GM23338 (cell line): Measurements from ENCODE around the gene ELMO3.

Experiments used
- CTCF ChIP-seq, 2 experiments: fragments of 200-600 bp in 1 of 2; sonication (generic) in 1 of 2; conservative IDR thresholded peaks; 2 replicates each; pipeline versions ENCODE4 v1.5.1 to v1.6.1; 2016 to 2017; ENCODE audit warnings: antibody characterized with exemption in 2 of 2, low read depth in 2 of 2, mild to moderate bottlenecking in 2 of 2, moderate library complexity in 1 of 2
- POLR2AphosphoS5 ChIP-seq: IDR thresholded peaks from 2 replicates; pipeline ENCODE4 v1.6.1; 2016; ENCODE audit warnings: antibody characterized with exemption, low read depth
- REST ChIP-seq: IDR thresholded peaks from one replicate; pipeline ENCODE4 v1.6.1; 2018; ENCODE audit warnings: antibody characterized with exemption; ENCODE audit not compliant: unreplicated experiment

GRCh38 chr16:67183627-67184452, 15.1 kb upstream of the ELMO3 start, which contains the start of gene MATCAP1:
- peak; percentile 76 for TF ChIP-seq POLR2AphosphoS5
- no peak for TF ChIP-seq REST
- TF ChIP-seq CTCF (conservative IDR thresholded peaks at IDR 0.05; ENCODE audit: low read depth in 2 of 2) = no peak
